COLO668 (cell line): ENCODE results near the gene IP6K3.

Source experiments
- DNase-seq: peaks from one replicate; lab custom pipeline; 2025; ENCODE audit not compliant: unreplicated experiment; lab: John Stamatoyannopoulos, UW

IP6K3 gene

DNA sequence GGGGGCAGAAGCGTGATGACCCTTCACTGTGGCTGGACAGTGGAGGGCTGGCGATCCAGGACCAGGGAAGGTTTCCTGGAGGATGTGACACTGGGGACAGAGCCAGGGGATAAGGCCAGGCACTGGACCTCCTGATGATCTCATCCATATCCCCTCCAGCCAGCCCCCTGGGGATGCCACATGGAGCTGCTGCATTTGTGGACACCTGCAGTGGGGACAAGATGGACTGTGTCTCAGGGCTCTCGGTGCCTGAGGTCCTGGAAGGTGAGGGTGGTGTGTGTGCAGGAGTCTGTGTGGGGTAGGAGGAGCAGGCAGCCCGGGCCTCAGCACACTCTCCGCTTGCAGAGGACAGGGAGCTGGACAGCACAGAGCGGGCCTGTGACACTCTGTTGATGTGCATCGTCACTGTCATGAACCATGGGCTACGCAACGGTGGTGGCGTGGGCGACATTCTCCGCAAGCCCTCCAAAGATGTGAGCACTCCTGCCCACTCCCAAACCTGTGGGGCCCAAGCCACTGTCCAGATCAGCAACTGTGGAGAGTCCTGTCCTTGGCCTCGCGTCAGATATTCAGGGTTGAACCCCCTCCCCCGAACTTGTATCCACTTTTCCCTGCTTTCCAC lies 55.1 kb downstream of the IP6K3 start:
- no peak for DNase-seq

GRCh38 chr6:33690766-33691165 lies 55.9 kb downstream of the IP6K3 start:
- DNase-seq, result no peak

DNA sequence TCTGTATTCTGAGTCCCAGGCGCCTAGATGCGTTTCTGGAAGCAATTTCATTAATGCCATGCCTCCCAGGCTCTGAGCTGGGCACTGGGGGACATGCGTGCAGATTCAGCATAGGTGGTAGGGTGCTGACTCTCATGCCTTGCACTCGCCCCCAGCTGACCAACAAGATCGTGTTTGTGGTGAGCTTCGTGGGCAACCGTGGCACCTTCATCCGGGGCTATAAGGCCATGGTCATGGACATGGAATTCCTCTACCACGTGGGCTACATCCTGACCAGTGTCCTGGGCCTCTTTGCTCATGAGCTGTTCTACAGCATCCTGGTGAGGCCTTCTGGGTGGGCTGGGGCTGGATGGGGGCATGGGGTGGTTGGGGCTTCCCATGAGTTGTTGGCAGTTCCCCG lies 56.8 kb downstream of the IP6K3 start:
- no peak for DNase-seq

- no peak for DNase-seq
These were observed 57.6 kb downstream of the IP6K3 start for GRCh38 chr6:33689148-33689494.

DNA sequence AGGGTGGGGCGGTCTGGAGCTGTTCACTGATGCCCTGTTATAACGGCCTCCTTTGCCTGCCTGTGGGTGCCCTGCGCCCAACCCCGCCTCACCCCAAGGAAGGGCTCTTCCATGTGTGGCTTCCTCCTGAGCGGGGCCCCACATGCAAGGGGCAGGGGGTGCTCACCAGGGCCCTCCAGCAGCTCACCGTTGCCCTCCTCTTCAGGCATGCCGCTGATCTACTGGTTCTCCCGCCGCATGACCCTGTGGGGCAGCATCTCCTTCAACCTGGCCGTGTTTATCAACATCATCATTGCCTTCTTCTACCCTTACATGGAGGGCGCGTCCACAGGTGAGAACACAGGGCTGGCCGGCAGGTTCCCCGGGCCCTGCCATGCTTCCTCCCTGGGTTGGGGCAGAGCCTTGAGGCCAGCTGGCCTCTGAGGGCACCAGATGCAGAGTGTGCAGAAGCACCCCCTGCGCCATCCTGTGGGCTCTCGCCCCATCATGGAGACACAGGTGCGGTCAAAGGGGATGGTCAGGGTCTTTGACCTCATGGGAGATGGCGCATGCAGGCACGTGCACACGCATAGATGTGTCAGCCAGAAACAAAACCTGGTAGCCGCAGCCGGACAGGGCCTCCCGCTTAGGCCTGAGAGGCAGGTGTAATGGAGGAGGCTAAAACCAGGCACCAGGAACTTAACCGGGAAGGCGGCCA lies 58.1 kb downstream of the IP6K3 start:
- DNase-seq, result no peak

GRCh38 chr6:33688006-33688405 lies 58.7 kb downstream of the IP6K3 start:
- no peak for DNase-seq

DNA sequence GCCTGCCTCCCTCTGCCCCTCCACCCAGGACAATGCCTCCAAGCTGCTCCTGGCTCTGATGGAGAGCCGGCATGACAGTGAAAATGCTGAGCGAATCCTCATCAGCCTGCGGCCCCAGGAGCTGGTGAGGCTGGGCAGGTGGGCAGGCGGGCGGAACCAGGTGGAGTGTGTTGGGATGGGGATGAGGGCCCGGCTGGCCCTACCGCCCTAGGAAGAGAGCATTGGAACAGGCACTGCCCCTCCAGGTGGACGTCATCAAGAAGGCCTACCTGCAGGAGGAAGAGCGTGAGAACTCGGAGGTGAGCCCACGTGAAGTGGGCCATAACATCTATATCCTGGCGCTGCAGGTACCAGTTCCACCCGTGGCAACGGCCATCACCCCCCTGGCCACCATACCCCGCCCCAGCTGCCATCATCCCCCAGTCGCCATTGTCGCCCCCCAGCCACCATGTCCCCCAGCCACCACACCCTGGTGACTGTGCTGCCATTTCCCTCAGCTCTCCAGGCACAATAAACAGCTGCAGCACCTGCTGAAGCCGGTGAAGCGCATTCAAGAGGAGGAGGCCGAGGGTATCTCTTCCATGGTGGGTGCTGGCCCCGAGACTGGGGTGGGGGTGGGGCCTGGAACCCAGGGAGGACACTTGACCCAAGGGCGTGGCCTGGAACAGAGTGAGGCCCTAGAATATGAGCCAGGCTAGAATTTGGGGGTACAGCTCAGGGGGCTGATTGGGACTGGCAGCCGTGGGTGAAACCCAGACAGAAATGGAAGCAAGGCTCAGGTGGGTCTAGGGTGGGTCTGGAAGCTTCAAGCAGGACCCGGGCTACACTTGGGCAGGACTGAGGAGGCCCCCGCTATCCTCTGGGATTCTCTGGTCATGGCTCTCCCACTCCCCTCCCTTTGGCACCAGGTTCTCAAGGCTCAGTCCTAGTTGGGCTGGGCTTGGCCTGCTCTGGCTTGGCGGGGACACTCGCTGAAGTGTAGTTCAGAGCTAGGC lies 59.4 kb downstream of the IP6K3 start:
- DNase-seq, result no peak

DNA sequence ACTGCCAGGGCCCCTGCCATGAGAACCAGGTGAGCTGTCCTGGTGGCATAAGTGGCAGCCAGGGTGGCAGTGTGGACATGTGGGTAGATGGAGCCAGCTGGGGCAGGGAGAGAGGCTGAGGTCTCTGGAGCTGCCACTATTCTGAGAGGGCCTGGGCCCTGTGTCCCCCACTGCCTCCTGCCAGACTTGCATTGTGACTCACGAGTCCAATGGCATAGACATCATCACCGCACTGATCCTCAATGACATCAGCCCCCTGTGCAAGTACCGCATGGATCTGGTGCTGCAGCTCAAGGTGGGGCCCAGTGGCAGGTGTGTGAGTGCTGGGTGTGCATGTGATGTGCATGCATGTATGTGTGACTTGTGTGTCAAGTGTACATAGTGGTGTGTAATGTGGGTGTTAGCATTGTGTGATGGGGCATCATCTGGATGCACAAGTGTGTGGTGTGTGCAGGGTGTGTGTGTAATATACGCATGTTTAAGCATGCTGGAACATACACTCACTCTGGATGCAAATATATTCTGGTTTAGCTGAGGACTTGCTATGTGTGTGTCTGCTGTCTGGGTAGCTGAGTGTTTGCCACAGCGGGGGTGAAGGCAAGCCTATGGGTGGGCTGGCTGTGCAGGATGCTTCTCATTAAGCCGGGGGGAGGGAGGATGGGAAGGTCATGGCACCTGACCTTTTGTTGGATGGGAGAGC lies 60.3 kb downstream of the IP6K3 start:
- no peak for DNase-seq

- no peak for DNase-seq
These were observed 61.1 kb downstream of the IP6K3 start for GRCh38 chr6:33685411-33686224.

GRCh38 chr6:33684983-33685382 lies 61.7 kb downstream of the IP6K3 start:
- DNase-seq, result no peak

DNA sequence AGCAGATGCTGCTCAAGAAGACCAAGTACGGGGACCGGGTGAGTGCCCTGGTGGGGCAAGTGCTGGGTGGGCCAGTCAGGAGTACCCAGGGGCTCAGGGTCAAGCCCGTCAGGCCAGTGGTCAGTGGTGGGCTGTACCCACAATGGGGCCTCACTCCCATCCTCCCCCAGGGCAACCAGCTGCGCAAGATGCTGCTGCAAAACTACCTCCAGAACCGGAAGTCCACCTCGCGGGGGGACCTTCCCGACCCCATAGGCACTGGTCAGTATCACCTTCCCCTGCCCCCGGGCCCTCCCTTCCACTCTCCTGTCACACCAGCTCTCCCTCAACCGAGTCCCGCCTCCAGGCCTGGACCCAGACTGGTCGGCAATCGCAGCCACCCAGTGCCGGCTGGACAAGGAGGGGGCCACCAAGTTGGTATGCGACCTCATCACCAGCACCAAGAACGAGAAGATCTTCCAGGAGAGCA lies 62.2 kb downstream of the IP6K3 start:
- no peak for DNase-seq

- DNase-seq, result no peak
These were observed 62.9 kb downstream of the IP6K3 start for GRCh38 chr6:33683576-33684427.

- DNase-seq, result no peak
These were observed 63.6 kb downstream of the IP6K3 start for GRCh38 chr6:33683051-33683571.

DNA sequence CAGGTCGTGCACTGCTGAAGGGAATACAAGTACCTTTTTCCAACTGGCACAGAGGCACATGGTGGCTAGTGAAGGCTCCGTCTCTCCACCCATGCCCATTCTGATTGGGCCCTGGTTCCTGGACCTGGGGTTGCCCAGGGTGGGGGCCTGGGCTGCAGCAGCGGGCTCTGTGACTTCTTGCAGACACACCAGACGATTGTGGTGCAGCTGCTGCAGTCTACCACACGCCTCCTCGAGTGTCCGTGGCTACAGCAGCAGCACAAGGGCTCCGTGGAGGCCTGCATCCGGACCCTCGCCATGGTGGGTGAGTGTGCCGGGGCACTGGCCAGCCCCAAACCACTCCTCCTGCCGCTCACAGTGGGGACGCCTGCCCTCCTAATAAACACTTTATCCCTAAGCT lies 64.4 kb downstream of the IP6K3 start:
- DNase-seq, result no peak

DNA sequence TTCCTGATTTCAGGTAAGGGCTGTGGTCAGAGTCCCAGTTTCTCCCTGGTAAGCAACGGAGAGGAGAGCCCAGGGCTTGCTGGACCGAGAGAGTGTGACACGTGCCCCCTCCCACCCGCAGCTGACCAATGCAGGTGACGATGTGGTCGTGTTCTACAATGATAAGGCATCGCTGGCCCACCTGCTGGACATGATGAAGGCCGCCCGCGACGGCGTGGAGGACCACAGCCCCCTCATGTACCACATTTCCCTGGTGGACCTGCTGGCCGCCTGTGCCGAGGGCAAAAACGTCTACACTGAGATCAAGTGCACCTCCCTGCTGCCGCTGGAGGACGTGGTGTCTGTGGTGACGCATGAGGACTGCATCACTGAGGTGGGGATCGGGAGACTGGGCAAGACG lies 66.9 kb downstream of the IP6K3 start:
- no peak for DNase-seq

GRCh38 chr6:33678932-33679490 lies 67.7 kb downstream of the IP6K3 start:
- DNase-seq, result no peak

GRCh38 chr6:33678233-33678931 lies 68.3 kb downstream of the IP6K3 start:
- DNase-seq, result no peak

DNA sequence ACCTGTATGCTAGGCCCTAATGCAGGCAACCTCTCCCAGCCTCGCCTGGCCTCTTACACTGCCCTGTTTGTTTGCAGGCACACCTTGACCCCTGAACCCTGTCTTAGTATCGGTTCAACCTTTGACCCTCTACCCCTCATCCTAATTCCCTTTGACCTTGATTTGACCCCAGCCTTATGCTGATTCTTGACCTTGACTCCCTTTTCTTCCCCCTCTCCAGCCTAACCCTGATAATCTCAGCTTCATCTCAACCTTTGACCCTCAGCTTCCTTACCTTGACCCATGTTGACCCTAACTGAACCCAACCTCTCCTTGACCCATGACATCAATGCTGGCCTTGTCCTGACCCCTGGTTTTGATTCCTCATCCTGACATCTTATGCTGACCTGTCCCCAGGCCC lies 69.0 kb downstream of the IP6K3 start:
- DNase-seq, result no peak
